ENCODE results near the gene FBXW2.

GRCh38 chr9:120759755-120760400, 33.3 kb downstream of the FBXW2 start:
- TF ChIP-seq REST (IDR thresholded peaks at IDR 0.05; ENCODE audit: insufficient read depth in 1 of 2, low read depth in 2 of 2, low read length in 2 of 2) (no peak), POLR2AphosphoS5 (IDR thresholded peaks at IDR 0.05; ENCODE audit: low read depth, low read length) (no peak), TAF1 (IDR thresholded peaks at IDR 0.05; ENCODE audit: borderline replicate concordance, insufficient read depth, low read length) (no peak), FOXP2 (optimal IDR thresholded peaks at IDR 0.05; ENCODE audit: borderline replicate concordance, extremely low read depth, extremely low read length, insufficient read depth) (no peak)

All from PFSK-1 (cell line).